ENCODE measurements around the gene SORBS1. TPM values are rescaled to one million over a fixed set of nuclear protein-coding genes. Genes with fewer than 3 reads are reported as not detected.

Gene SORBS1
- total and polyA plus RNA-seq, 2 donors (not counting 3 experiments of a cell fraction or from before 2014, with no cell fraction given): 2.0 to 7.9 TPM

DNA sequence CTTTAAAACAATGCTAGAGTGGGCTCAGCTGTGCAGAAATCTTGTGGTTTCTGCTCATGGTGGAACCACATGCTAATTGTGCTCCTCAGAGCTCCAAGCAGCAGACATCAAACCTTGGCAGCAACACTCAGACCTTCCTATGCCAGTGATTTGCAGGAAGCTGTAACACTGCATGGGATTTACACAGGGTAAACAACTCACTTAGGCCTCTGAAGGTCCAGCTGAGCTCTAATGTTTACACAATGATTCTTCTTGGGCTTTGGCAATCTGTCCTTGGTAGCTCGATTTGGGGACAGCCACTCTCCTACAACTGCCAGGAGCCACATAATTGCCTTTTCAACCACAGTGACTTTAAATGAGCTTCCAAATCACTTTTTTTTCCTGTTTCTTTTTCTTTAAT, 172.6 kb downstream of the SORBS1 start:
- POLR2A ChIA-PET: no interaction called here
- intact Hi-C loops (cut with micrococcal nuclease): no loop called here
- no peaks in the 10 kb centered on the region for H3K79me2 ChIP-seq (ENCODE audit: control insufficient read depth, insufficient read depth, low read length)
- no peak overlapping the region for H3K9ac ChIP-seq (replicated peaks; ENCODE audit: extremely low read depth, insufficient read depth, low read length)
- H3K27ac ChIP-seq (ENCODE audit: insufficient read depth, low read depth, low read length): no peak overlapping the region
- H3K4me1 ChIP-seq (ENCODE audit: control insufficient read depth, extremely low read depth, insufficient read depth, low read length): no peaks in the 10 kb centered on the region
- H3K4me3 ChIP-seq (replicated peaks in 1 of 3; ENCODE audit: insufficient read depth in 1 of 3, low read depth in 1 of 3, low read length in 3 of 3): no peak overlapping the region
- FAIRE-seq (no peak), DNase-seq (ENCODE audit: low read depth, low spot score) (no peak)
- H2AFZ ChIP-seq (ENCODE audit: low read depth, low read length): no peak overlapping the region
- H3K9me1 ChIP-seq (replicated peaks; ENCODE audit: control insufficient read depth, extremely low read depth, insufficient read depth, low read length): no peaks in the 10 kb centered on the region
- H3K9me3 ChIP-seq (replicated peaks; ENCODE audit: control insufficient read depth, insufficient read depth, low read length): no peaks in the 10 kb centered on the region
- dilution Hi-C loops (cut with MboI; ENCODE audit: extremely low pct_ligation_motif_present, low sequenced_read_pairs): no loop called here
- BruUV-seq (replicated peaks): no TSS peak
- H4K20me1 ChIP-seq (replicated peaks; ENCODE audit: control insufficient read depth, extremely low read depth, insufficient read depth, low read length): no peaks in the 10 kb centered on the region
- H3K4me2 ChIP-seq (ENCODE audit: insufficient read depth, low read length): no peak overlapping the region
- CTCF ChIA-PET: interaction anchor here (0.7 to 1.5 kb wide), 5 partner anchors 13 to 25 kb away, joined by 3 to 5 read pairs (median 4); no protein-coding TSS in a partner anchor
- H3K27me3 ChIP-seq (ENCODE audit: control insufficient read depth in 2 of 2, insufficient read depth in 2 of 2, low read length in 2 of 2): peaks cover 0 to 1% of the 10 kb centered on the region in 2 experiments
- no peaks in the 10 kb centered on the region for H3K36me3 ChIP-seq (ENCODE audit: control insufficient read depth in 2 of 2, extremely low read depth in 1 of 2, insufficient read depth in 2 of 2, low read length in 2 of 2)
- TF ChIP-seq POLR2AphosphoS5 (IDR thresholded peaks at IDR 0.05; ENCODE audit: insufficient read depth, low read depth, low read length) (no peak), FOS (IDR thresholded peaks at IDR 0.05; ENCODE audit: borderline replicate concordance, insufficient read depth, low read length) (no peak), POLR2A (IDR thresholded peaks at IDR 0.05; ENCODE audit: low read depth, low read length) (no peak), EZH2 (IDR thresholded peaks at IDR 0.05; ENCODE audit: borderline replicate concordance, low read depth, low read length, severe bottlenecking) (no peak)

DNA sequence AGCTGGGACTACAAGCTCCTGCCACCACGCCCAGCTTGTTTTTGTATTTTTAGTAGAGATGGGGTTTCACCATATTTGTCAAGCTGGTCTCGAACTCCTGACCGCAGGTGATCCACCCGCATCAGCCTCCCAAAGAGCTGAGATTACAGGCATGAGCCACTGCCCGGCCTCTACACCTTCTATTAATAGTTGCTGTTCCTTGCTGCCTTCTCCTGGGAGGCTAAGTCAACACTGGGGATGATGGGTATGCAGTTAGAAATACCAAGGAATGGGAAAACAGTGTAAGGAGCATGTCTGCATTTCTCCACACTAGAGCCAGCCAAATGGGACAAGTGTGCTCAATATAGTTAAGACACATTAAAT, 173.1 kb downstream of the SORBS1 start:
- CTCF ChIA-PET: interaction anchor here (0.7 to 1.5 kb wide), 5 partner anchors 12 to 25 kb away, joined by 3 to 5 read pairs (median 4); no protein-coding TSS in a partner anchor
- POLR2A ChIA-PET: no interaction called here
- no peaks in the 10 kb centered on the region for H3K9me1 ChIP-seq (replicated peaks; ENCODE audit: control insufficient read depth, extremely low read depth, insufficient read depth, low read length)

More for the DNA sequence above, 173.1 kb downstream of the SORBS1 start:
- FAIRE-seq: no peak
- BruUV-seq (replicated peaks): no TSS peak
- no peak for DNase-seq (ENCODE audit: low read depth, low spot score)
- H4K20me1 ChIP-seq (replicated peaks; ENCODE audit: control insufficient read depth, extremely low read depth, insufficient read depth, low read length): no peaks in the 10 kb centered on the region
- H3K4me3 ChIP-seq (replicated peaks in 1 of 3; ENCODE audit: insufficient read depth in 1 of 3, low read depth in 1 of 3, low read length in 3 of 3): no peak overlapping the region
- H3K27me3 ChIP-seq (ENCODE audit: control insufficient read depth in 2 of 2, insufficient read depth in 2 of 2, low read length in 2 of 2): peaks cover 0 to 1% of the 10 kb centered on the region in 2 experiments
- no peak overlapping the region for H3K4me2 ChIP-seq (ENCODE audit: insufficient read depth, low read length)
- H3K9ac ChIP-seq (replicated peaks; ENCODE audit: extremely low read depth, insufficient read depth, low read length): no peak overlapping the region
- H2AFZ ChIP-seq (ENCODE audit: low read depth, low read length): no peak overlapping the region
- no peaks in the 10 kb centered on the region for H3K4me1 ChIP-seq (ENCODE audit: control insufficient read depth, extremely low read depth, insufficient read depth, low read length)
- dilution Hi-C loops (cut with MboI; ENCODE audit: extremely low pct_ligation_motif_present, low sequenced_read_pairs) (no loop called here), intact Hi-C loops (cut with micrococcal nuclease) (no loop called here)
- no peaks in the 10 kb centered on the region for H3K9me3 ChIP-seq (replicated peaks; ENCODE audit: control insufficient read depth, insufficient read depth, low read length)
- no peaks in the 10 kb centered on the region for H3K79me2 ChIP-seq (ENCODE audit: control insufficient read depth, insufficient read depth, low read length)
- no peak overlapping the region for H3K27ac ChIP-seq (ENCODE audit: insufficient read depth, low read depth, low read length)
- TF ChIP-seq JUN (IDR thresholded peaks at IDR 0.05; ENCODE audit: borderline replicate concordance, insufficient read depth, insufficient read length, low read depth) (no peak), MYC (IDR thresholded peaks at IDR 0.05; ENCODE audit: low read depth, low read length) (no peak), POLR2AphosphoS5 (IDR thresholded peaks at IDR 0.05; ENCODE audit: insufficient read depth, low read depth, low read length) (no peak), FOS (IDR thresholded peaks at IDR 0.05; ENCODE audit: borderline replicate concordance, insufficient read depth, low read length) (no peak), EZH2 (IDR thresholded peaks at IDR 0.05; ENCODE audit: borderline replicate concordance, low read depth, low read length, severe bottlenecking) (no peak), GATA2 (IDR thresholded peaks at IDR 0.05; ENCODE audit: insufficient read depth, insufficient read length, low read depth, low read length) (no peak), POLR2A (IDR thresholded peaks at IDR 0.05; ENCODE audit: low read depth, low read length) (no peak)
- TF ChIP-seq, protein P1, sequence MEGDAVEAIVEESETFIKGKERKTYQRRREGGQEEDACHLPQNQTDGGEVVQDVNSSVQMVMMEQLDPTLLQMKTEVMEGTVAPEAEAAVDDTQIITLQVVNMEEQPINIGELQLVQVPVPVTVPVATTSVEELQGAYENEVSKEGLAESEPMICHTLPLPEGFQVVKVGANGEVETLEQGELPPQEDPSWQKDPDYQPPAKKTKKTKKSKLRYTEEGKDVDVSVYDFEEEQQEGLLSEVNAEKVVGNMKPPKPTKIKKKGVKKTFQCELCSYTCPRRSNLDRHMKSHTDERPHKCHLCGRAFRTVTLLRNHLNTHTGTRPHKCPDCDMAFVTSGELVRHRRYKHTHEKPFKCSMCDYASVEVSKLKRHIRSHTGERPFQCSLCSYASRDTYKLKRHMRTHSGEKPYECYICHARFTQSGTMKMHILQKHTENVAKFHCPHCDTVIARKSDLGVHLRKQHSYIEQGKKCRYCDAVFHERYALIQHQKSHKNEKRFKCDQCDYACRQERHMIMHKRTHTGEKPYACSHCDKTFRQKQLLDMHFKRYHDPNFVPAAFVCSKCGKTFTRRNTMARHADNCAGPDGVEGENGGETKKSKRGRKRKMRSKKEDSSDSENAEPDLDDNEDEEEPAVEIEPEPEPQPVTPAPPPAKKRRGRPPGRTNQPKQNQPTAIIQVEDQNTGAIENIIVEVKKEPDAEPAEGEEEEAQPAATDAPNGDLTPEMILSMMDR (IDR thresholded peaks at IDR 0.05; ENCODE audit: extremely low read depth in 1 of 2, insufficient read depth in 1 of 2, low read depth in 1 of 2, low read length in 2 of 2): no peak
- TF ChIP-seq, protein P2, sequence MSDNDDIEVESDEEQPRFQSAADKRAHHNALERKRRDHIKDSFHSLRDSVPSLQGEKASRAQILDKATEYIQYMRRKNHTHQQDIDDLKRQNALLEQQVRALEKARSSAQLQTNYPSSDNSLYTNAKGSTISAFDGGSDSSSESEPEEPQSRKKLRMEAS (IDR thresholded peaks at IDR 0.05; ENCODE audit: insufficient read depth, insufficient read length): no peak
- no peaks in the 10 kb centered on the region for H3K36me3 ChIP-seq (ENCODE audit: control insufficient read depth in 2 of 2, extremely low read depth in 1 of 2, insufficient read depth in 2 of 2, low read length in 2 of 2)

Data from endothelial cell of umbilical vein (primary cell).